ENCODE measurements around the gene NEK6.

- TF ChIP-seq CTCF (IDR thresholded peaks at IDR 0.05; ENCODE audit: low read depth, low read length, poor library complexity, severe bottlenecking) (no peak), EZH2phosphoT487 (IDR thresholded peaks at IDR 0.05; ENCODE audit: borderline replicate concordance, low read length) (no peak)
These were observed 1.2 kb upstream of the NEK6 start for GRCh38 chr9:124256517-124257069.
